Endothelial cell of umbilical vein (primary cell): ENCODE data around the gene PDE7B.

Experiments
- CTCF ChIP-seq, 2 donors: IDR thresholded peaks; 1 replicate in 1 of 2; 2 replicates in 1 of 2; pipeline ENCODE4 v1.5.1; 2011; ENCODE audit warnings: low read length in 2 of 2, mild to moderate bottlenecking in 2 of 2, moderate library complexity in 2 of 2, control low read depth in 1 of 2, inconsistent platforms in 1 of 2, low read depth in 1 of 2; ENCODE audit not compliant: insufficient read depth in 1 of 2; ENCODE audit errors: extremely low read depth in 1 of 2
- EZH2 ChIP-seq: IDR thresholded peaks from 2 replicates; pipeline ENCODE4 v1.6.1; 2012; ENCODE audit warnings: borderline replicate concordance, low read depth, mild to moderate bottlenecking, moderate library complexity, low read length, inconsistent platforms; ENCODE audit not compliant: severe bottlenecking
- FOS ChIP-seq: IDR thresholded peaks from 2 replicates; pipeline ENCODE4 v1.6.1; 2011; ENCODE audit warnings: mild to moderate bottlenecking, low read length, moderate library complexity, borderline replicate concordance; ENCODE audit not compliant: insufficient read depth
- JUN ChIP-seq: IDR thresholded peaks from 2 replicates; pipeline ENCODE4 v1.6.1; 2011; ENCODE audit warnings: borderline replicate concordance, low read depth; ENCODE audit not compliant: insufficient read length, insufficient read depth
- MYC ChIP-seq: IDR thresholded peaks from one replicate; pipeline ENCODE4 v1.6.1; 2011; ENCODE audit warnings: mild to moderate bottlenecking, low read depth, low read length
- POLR2A ChIP-seq: IDR thresholded peaks from 2 replicates; pipeline ENCODE4 v1.6.1; 2012; ENCODE audit warnings: low read depth, mild to moderate bottlenecking, control low read depth, low read length
- POLR2AphosphoS5 ChIP-seq: IDR thresholded peaks from 2 replicates; pipeline ENCODE4 v1.6.1; 2012; ENCODE audit warnings: low read depth, mild to moderate bottlenecking, control low read depth, low read length, moderate library complexity; ENCODE audit not compliant: insufficient read depth

GRCh38 chr6:135860361-135860760, 8.9 kb downstream of the PDE7B start:
- TF ChIP-seq CTCF (IDR thresholded peaks at IDR 0.05; ENCODE audit: extremely low read depth in 1 of 2, insufficient read depth in 1 of 2, low read depth in 1 of 2, low read length in 2 of 2) (no peak), MYC (no peak), FOS (no peak), POLR2A (no peak), EZH2 (no peak), POLR2AphosphoS5 (no peak), JUN (no peak)
